ENCODE measurements around the gene PPM1N. TPM values are rescaled to one million over a fixed set of nuclear protein-coding genes. Genes with fewer than 3 reads are reported as not detected.

Gene PPM1N
- total RNA-seq, 1 experiment from 2014 or later, result 5.2 TPM

- ChIA-PET CTCF (no interaction called here), RAD21 (ENCODE audit: low non-redundant PET in 1 of 2, low total read pairs in 2 of 2, uncharacterized antibody in 2 of 2, unreplicated experiment in 2 of 2) (no interaction called here), POLR2A (no interaction called here)
- Histone ChIP-seq H4K20me1 (ENCODE audit: insufficient read depth) (no peaks in the 10 kb centered on the region), H3K4me3 (replicated peaks in 1 of 2; ENCODE audit: low read depth in 1 of 2, low read length in 2 of 2) (no peak overlapping the region), H2AFZ (ENCODE audit: low read depth, low read length, poor library complexity, severe bottlenecking) (no peak overlapping the region), H3K36me3 (ENCODE audit: control insufficient read depth in 1 of 2, insufficient read depth in 2 of 2, low read length in 2 of 2) (peaks cover 23 to 31% of the 10 kb centered on the region in 2 experiments), H3K27me3 (ENCODE audit: insufficient read depth, low read length) (no peaks in the 10 kb centered on the region), H3K79me2 (ENCODE audit: insufficient read depth, low read length) (peaks cover 3% of the 10 kb centered on the region; the same call in 1 of the 2 replicates), H3K9me2 (ENCODE audit: insufficient read depth) (no peaks in the 10 kb centered on the region), H3K9me3 (ENCODE audit: control insufficient read depth in 1 of 2, insufficient read depth in 1 of 2, low read depth in 1 of 2, low read length in 2 of 2) (no peaks in the 10 kb centered on the region), H3K27ac (ENCODE audit: low read depth, low read length) (no peak overlapping the region), H3K4me2 (ENCODE audit: low read length) (no peak overlapping the region), H3K9ac (ENCODE audit: low read length) (no peak overlapping the region), H3K4me1 (ENCODE audit: control insufficient read depth in 1 of 2, insufficient read depth in 2 of 2, low read length in 2 of 2) (peaks cover 23 to 53% of the 10 kb centered on the region in 2 experiments; a peak in 3 of 4 replicates)
- TF ChIP-seq POLR2A (IDR thresholded peaks at IDR 0.05; ENCODE audit: borderline replicate concordance, extremely low read depth, insufficient read depth, insufficient read length), result no peak
- TF ChIP-seq SRF (IDR thresholded peaks at IDR 0.05; ENCODE audit: low read depth), result no peak
- no peak for TF ChIP-seq ZBTB33 (IDR thresholded peaks at IDR 0.05; ENCODE audit: extremely low read depth, insufficient replicate concordance, low read length)
- TF ChIP-seq SP1 (IDR thresholded peaks at IDR 0.05; ENCODE audit: low read depth), result peak; percentile 87
- no peak for TF ChIP-seq REST (IDR thresholded peaks at IDR 0.05; ENCODE audit: low read depth)
- intact Hi-C loops (cut with micrococcal nuclease), result no loop called here
- TSS peak; percentile 29 for BruUV-seq (replicated peaks)
- ATAC-seq (peak; percentile 69), DNase-seq (ENCODE audit: low read depth, low spot score) (no peak)
These were observed 27.9 kb downstream of the PPM1N start for GRCh38 chr19:45526143-45526542.
